GM18499 (cell line): Measurements from ENCODE around the gene VPS13D.

ENCODE experiments used
- ATAC-seq: cut with Tn5 transposase; IDR thresholded peaks from one replicate; pipeline ENCODE4 v1.9.1; 2021; ENCODE audit warnings: moderate number of reproducible peaks; ENCODE audit not compliant: insufficient read depth, unreplicated experiment

The VPS13D gene

GRCh38 chr1:12229835-12230548, at the start of gene VPS13D:
Gene VPS13D (plus strand): TSS chr1:12230030. CDS start chr1:12234267, 4,237 bp downstream.
- no peak for ATAC-seq

GRCh38 chr1:12180315-12180714, 49.5 kb upstream of the VPS13D start:
- ATAC-seq = no peak

GRCh38 chr1:12180903-12181302, 48.9 kb upstream of the VPS13D start:
- ATAC-seq = no peak

GRCh38 chr1:12181568-12181967, 48.3 kb upstream of the VPS13D start:
- ATAC-seq = no peak

- no peak for ATAC-seq
These were observed 47.3 kb upstream of the VPS13D start for GRCh38 chr1:12182410-12182984.

GRCh38 chr1:12183095-12183794, 46.6 kb upstream of the VPS13D start:
- ATAC-seq = no peak

GRCh38 chr1:12184008-12184681, 45.7 kb upstream of the VPS13D start:
- no peak for ATAC-seq

- no peak for ATAC-seq
These were observed 44.6 kb upstream of the VPS13D start for GRCh38 chr1:12185036-12185917.

GRCh38 chr1:12185918-12186678, 43.7 kb upstream of the VPS13D start:
- no peak for ATAC-seq

- ATAC-seq = no peak
These were observed 43.2 kb upstream of the VPS13D start for GRCh38 chr1:12186679-12186985.

- no peak for ATAC-seq
These were observed 41.7 kb upstream of the VPS13D start for GRCh38 chr1:12188115-12188514.

- ATAC-seq = no peak
These were observed 41.0 kb upstream of the VPS13D start for GRCh38 chr1:12188657-12189327.

- ATAC-seq = no peak
These were observed 40.5 kb upstream of the VPS13D start for GRCh38 chr1:12189328-12189682.

- no peak for ATAC-seq
These were observed 38.4 kb upstream of the VPS13D start for GRCh38 chr1:12191242-12192032.

GRCh38 chr1:12194666-12195216, 35.1 kb upstream of the VPS13D start:
- ATAC-seq = no peak

- no peak for ATAC-seq
These were observed 34.4 kb upstream of the VPS13D start for GRCh38 chr1:12195416-12195815.

GRCh38 chr1:12196641-12197482, 33.0 kb upstream of the VPS13D start:
- ATAC-seq = no peak
